ENCODE data around the gene CREM. TPM values are rescaled to one million over a fixed set of nuclear protein-coding genes. Genes with fewer than 3 reads are reported as not detected.

Gene CREM
- total RNA-seq, 1 experiment from 2014 or later, result 20.0 TPM

- Histone ChIP-seq H3K23me2 (ENCODE audit: insufficient read length, low read depth, low read length, poor library complexity, severe bottlenecking) (peaks cover 3% of the 10 kb centered on the region), H2BK20ac (ENCODE audit: low read depth, low read length, poor library complexity, severe bottlenecking) (no peak overlapping the region), H3K56ac (ENCODE audit: insufficient read length, low read depth, low read length) (no peak overlapping the region), H3K9ac (ENCODE audit: extremely low read depth, insufficient read length, low read length) (no peak overlapping the region), H2BK15ac (ENCODE audit: low read depth, low read length) (no peak overlapping the region), H3K79me2 (ENCODE audit: insufficient read depth, low read length) (peaks cover 5% of the 10 kb centered on the region; the same call in 1 of the 2 replicates), H4K8ac (replicated peaks; ENCODE audit: insufficient read length, low read depth, low read length) (no peak overlapping the region), H3K27ac (ENCODE audit: insufficient read length, low read depth, low read length) (no peak overlapping the region), H3K18ac (ENCODE audit: insufficient read length, low read depth, low read length) (no peak overlapping the region), H3K4me1 (ENCODE audit: insufficient read depth, low read length) (no peaks in the 10 kb centered on the region), H2BK12ac (ENCODE audit: insufficient read length, low read depth, low read length) (no peak overlapping the region), H3K79me1 (ENCODE audit: insufficient read depth, low read depth, low read length, poor library complexity, severe bottlenecking) (no peaks in the 10 kb centered on the region), H3K4ac (ENCODE audit: low read depth, low read length) (no peak overlapping the region), H2AK5ac (ENCODE audit: insufficient read length, low read length) (no peak overlapping the region), H3K27me3 (ENCODE audit: insufficient read depth, low read length) (no peaks in the 10 kb centered on the region), H4K5ac (ENCODE audit: insufficient read length, low read depth, low read length) (no peak overlapping the region), H3T11ph (ENCODE audit: low read length) (no peak overlapping the region), H3K23ac (ENCODE audit: insufficient read length, low read depth, low read length) (no peak overlapping the region), H4K91ac (ENCODE audit: insufficient read length, low read depth, low read length) (no peak overlapping the region), H3K14ac (ENCODE audit: insufficient read depth, low read length) (no peak overlapping the region), H2AFZ (ENCODE audit: low read length) (no peak overlapping the region), H2BK5ac (ENCODE audit: insufficient read length, low read length) (no peak overlapping the region), H2BK120ac (ENCODE audit: low read depth, low read length, poor library complexity, severe bottlenecking) (no peak overlapping the region), H3K4me2 (ENCODE audit: insufficient read depth, insufficient read length, low read length) (no peak overlapping the region), H4K20me1 (ENCODE audit: control insufficient read depth, insufficient read depth, insufficient read length) (no peaks in the 10 kb centered on the region), H3K9me3 (ENCODE audit: control insufficient read depth, low read depth, low read length) (peaks cover 6% of the 10 kb centered on the region)
- peaks cover 7% of the 10 kb centered on the region for H3K27me3 Mint-ChIP-seq (ENCODE audit: low read depth)
- DNase-seq, result no peak
- TF ChIP-seq CTCF (conservative IDR thresholded peaks at IDR 0.05), result no peak
- H3K9me3 Mint-ChIP-seq, result peaks cover 7 to 10% of the 10 kb centered on the region in 2 experiments
- WGBS (ENCODE audit: extremely low coverage, insufficient read length, low lambda C conversion rate), result no CpG with 5 or more reads among the region's 1 CpG
- peaks cover 15 to 18% of the 10 kb centered on the region in 2 experiments for H3K4me1 Mint-ChIP-seq
- no peak overlapping the region for H3K4me3 Mint-ChIP-seq
- H3K27ac Mint-ChIP-seq, result no peak overlapping the region; a peak in 1 of 7 replicates
- peaks cover 3 to 6% (median 5%) of the 10 kb centered on the region in 3 experiments; a peak in 5 of 7 replicates for H3K36me3 Mint-ChIP-seq (ENCODE audit: insufficient read depth in 1 of 3, low read depth in 3 of 3)
Measured at GRCh38 chr10:35092851-35093250, 33.8 kb upstream of the CREM start.
